Measurements from ENCODE around the gene ACTN2.

ACTN2 gene

GRCh38 chr1:236705771-236706170 is 19.5 kb downstream of the ACTN2 start:
- no peak for DNase-seq (ENCODE audit: low read depth)
- no peak for TF ChIP-seq POLR2A (IDR thresholded peaks at IDR 0.05; ENCODE audit: extremely low read depth, insufficient read length)
- TF ChIP-seq, protein P1, sequence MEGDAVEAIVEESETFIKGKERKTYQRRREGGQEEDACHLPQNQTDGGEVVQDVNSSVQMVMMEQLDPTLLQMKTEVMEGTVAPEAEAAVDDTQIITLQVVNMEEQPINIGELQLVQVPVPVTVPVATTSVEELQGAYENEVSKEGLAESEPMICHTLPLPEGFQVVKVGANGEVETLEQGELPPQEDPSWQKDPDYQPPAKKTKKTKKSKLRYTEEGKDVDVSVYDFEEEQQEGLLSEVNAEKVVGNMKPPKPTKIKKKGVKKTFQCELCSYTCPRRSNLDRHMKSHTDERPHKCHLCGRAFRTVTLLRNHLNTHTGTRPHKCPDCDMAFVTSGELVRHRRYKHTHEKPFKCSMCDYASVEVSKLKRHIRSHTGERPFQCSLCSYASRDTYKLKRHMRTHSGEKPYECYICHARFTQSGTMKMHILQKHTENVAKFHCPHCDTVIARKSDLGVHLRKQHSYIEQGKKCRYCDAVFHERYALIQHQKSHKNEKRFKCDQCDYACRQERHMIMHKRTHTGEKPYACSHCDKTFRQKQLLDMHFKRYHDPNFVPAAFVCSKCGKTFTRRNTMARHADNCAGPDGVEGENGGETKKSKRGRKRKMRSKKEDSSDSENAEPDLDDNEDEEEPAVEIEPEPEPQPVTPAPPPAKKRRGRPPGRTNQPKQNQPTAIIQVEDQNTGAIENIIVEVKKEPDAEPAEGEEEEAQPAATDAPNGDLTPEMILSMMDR (IDR thresholded peaks at IDR 0.05; ENCODE audit: low read depth, low read length): no peak
- no peak for TF ChIP-seq MYC (IDR thresholded peaks at IDR 0.05; ENCODE audit: low read depth, low read length)
- TF ChIP-seq MAX (IDR thresholded peaks at IDR 0.05; ENCODE audit: low read depth, low read length): no peak
- no peak overlapping the region for H3K4me3 ChIP-seq (ENCODE audit: low read depth, low read length)

DNA sequence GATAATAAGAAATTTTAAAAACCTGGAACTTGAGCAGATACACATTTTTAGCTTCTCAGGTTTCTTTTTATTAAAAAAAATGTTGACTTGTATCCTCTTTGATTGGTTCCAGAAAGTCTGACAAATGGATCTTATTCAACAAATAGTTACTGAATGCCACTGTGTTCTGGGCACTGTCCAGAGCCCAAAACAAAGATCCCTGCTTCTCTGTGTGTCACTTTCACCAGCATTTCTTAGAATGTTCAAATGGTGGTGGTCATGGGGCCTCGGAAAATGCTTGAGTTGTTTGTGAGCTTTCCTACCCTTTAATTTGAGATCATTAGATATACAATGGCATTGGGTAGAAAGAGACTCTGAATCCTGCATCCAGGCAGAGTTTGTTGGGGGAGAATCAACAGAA is 19.9 kb downstream of the ACTN2 start:
- no peak for DNase-seq (ENCODE audit: low read depth)
- TF ChIP-seq MAX (IDR thresholded peaks at IDR 0.05; ENCODE audit: low read depth, low read length) (no peak), MYC (IDR thresholded peaks at IDR 0.05; ENCODE audit: low read depth, low read length) (no peak), POLR2A (IDR thresholded peaks at IDR 0.05; ENCODE audit: extremely low read depth, insufficient read length) (no peak)
- TF ChIP-seq, protein P1 (IDR thresholded peaks at IDR 0.05; ENCODE audit: low read depth, low read length): no peak
- no peak overlapping the region for H3K4me3 ChIP-seq (ENCODE audit: low read depth, low read length)

DNA sequence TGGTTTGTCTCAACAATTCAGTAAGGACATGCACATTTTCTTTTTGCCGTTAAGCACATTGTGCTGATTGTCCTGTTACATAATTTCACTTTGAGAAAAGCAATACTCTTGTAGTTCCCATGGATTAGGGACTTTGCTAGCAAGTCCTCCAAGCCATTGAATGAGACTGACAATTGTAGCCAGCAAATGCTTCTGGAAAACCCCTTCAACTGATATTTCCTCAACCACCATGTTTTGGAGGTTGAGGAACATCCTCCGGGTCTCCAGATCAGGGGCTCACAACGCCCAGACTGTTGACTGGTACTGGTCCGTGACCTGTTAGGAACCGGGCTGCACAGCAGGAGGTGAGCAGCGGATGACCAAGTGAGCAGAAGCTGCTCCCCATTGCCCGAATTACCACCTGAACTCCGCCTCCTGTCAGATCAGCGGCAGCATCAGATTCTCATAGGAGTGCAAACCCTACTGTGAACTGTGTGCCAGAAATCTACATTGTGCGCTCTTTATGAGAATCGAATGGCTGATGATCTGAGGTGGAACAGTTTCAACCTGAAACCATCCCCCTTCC is 24.1 kb downstream of the ACTN2 start:
- H3K4me3 ChIP-seq (ENCODE audit: low read depth, low read length): no peak overlapping the region
- DNase-seq (ENCODE audit: low read depth): no peak
- TF ChIP-seq, protein P1 (IDR thresholded peaks at IDR 0.05; ENCODE audit: low read depth, low read length): no peak
- TF ChIP-seq POLR2A (IDR thresholded peaks at IDR 0.05; ENCODE audit: extremely low read depth, insufficient read length) (no peak), MAX (IDR thresholded peaks at IDR 0.05; ENCODE audit: low read depth, low read length) (no peak), MYC (IDR thresholded peaks at IDR 0.05; ENCODE audit: low read depth, low read length) (no peak)

DNA sequence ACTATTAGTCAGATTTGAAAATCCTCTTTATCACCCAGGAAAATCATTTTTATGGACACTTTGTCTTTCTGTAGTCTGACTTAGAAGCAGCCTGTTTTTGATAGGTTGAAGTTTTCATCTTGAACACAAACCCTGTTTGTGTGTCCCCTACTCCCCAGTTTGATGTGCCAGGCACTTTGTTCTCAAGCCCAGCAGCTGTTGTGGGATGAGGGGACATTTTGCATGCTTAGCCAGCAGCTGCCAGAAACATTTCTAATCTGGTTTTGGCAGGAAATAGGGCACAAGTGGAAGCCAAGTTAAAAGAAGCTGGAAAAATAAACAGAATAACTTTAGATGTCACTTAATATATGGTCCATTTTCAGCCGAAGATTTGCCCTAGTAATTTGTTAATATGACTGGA is 29.9 kb downstream of the ACTN2 start:
- H3K4me3 ChIP-seq (ENCODE audit: low read depth, low read length): no peak overlapping the region
- TF ChIP-seq POLR2A (IDR thresholded peaks at IDR 0.05; ENCODE audit: extremely low read depth, insufficient read length): no peak
- TF ChIP-seq, protein P1 (IDR thresholded peaks at IDR 0.05; ENCODE audit: low read depth, low read length): no peak
- no peak for TF ChIP-seq MYC (IDR thresholded peaks at IDR 0.05; ENCODE audit: low read depth, low read length)
- no peak for TF ChIP-seq MAX (IDR thresholded peaks at IDR 0.05; ENCODE audit: low read depth, low read length)
- DNase-seq (ENCODE audit: low read depth): no peak

GRCh38 chr1:236717811-236718210 is 31.5 kb downstream of the ACTN2 start:
- TF ChIP-seq, protein P1 (IDR thresholded peaks at IDR 0.05; ENCODE audit: low read depth, low read length): no peak
- no peak for TF ChIP-seq MAX (IDR thresholded peaks at IDR 0.05; ENCODE audit: low read depth, low read length)
- no peak for TF ChIP-seq POLR2A (IDR thresholded peaks at IDR 0.05; ENCODE audit: extremely low read depth, insufficient read length)
- no peak for TF ChIP-seq MYC (IDR thresholded peaks at IDR 0.05; ENCODE audit: low read depth, low read length)
- H3K4me3 ChIP-seq (ENCODE audit: low read depth, low read length): no peak overlapping the region
- DNase-seq (ENCODE audit: low read depth): no peak
